Spinal cord (tissue), 10 donors: ENCODE measurements around the gene CASP9. TPM values are rescaled to one million over a fixed set of nuclear protein-coding genes. Genes with fewer than 3 reads are reported as not detected.
"Not testable (repeated sequence)": the region's sequence is repeated elsewhere in the genome, so short reads cannot be mapped to it uniquely, and the experiment has no call there.

ENCODE experiments used
- DNase-seq, 6 donors: peaks; one replicate each; pipeline versions ENCODE4 v3.0.0 to v3.0.0-alpha.2; 2013 to 2015; ENCODE audit warnings: low spot score in 6 of 6, low read depth in 4 of 6
- H3K27ac ChIP-seq: one replicate; pipeline ENCODE4 v1.5.1; 2013; ENCODE audit warnings: low read depth, low read length, control low read depth
- H3K27me3 ChIP-seq: one replicate; pipeline ENCODE4 v1.6.1; 2013; ENCODE audit warnings: low read length; ENCODE audit not compliant: control insufficient read depth, insufficient read depth
- H3K36me3 ChIP-seq: one replicate; pipeline ENCODE4 v1.6.1; 2013; ENCODE audit warnings: low read length; ENCODE audit not compliant: control insufficient read depth, insufficient read depth
- H3K4me1 ChIP-seq: one replicate; pipeline ENCODE4 v1.6.1; 2013; ENCODE audit warnings: low read length; ENCODE audit not compliant: control insufficient read depth, insufficient read depth
- H3K4me3 ChIP-seq: one replicate; pipeline ENCODE4 v1.5.1; 2013; ENCODE audit warnings: low read depth, low read length, control low read depth
- H3K9me3 ChIP-seq: one replicate; pipeline ENCODE4 v1.6.1; 2013; ENCODE audit warnings: low read length; ENCODE audit not compliant: control insufficient read depth, insufficient read depth
- WGBS: methylation state at CpG from one replicate; pipeline ENCODE4 v1.1.5; 2013; ENCODE audit warnings: missing lambda C conversion rate; ENCODE audit not compliant: insufficient coverage; 5-methylcytosine and 5-hydroxymethylcytosine counted together
- polyA plus RNA-seq, 2 donors: library from polyadenylated mRNA; unstranded; fragments of 120-200 nt; gene quantifications; one replicate each; pipeline ENCODE4 v1.2.1, GENCODE V29; 2013; ENCODE audit not compliant: insufficient read length in 2 of 2
- total RNA-seq, 2 donors: library from RNA; depleted of rRNA in 1 of 2; stranded (reverse); fragments of 120-200 nt in 1 of 2; fragments of >200 nt in 1 of 2; gene quantifications; one replicate each; pipeline versions ENCODE4 v1.2.3 to v1.2.4, GENCODE V29; 2013 to 2014
- donor health status: healthy.

Gene CASP9
- total and polyA plus RNA-seq, 4 donors, result 10.3 to 23.7 (median 18.0) TPM

- not testable (repeated sequence) for H3K27me3 ChIP-seq, H3K27ac ChIP-seq, DNase-seq, H3K4me3 ChIP-seq, H3K9me3 ChIP-seq, H3K4me1 ChIP-seq
- peaks cover 25% of the 10 kb centered on the region for H3K36me3 ChIP-seq
- WGBS, result 97% methylated on average over 13 of the region's 17 CpGs
These were observed 37.0 kb downstream of the CASP9 start for GRCh38 chr1:15486844-15487610.

DNA sequence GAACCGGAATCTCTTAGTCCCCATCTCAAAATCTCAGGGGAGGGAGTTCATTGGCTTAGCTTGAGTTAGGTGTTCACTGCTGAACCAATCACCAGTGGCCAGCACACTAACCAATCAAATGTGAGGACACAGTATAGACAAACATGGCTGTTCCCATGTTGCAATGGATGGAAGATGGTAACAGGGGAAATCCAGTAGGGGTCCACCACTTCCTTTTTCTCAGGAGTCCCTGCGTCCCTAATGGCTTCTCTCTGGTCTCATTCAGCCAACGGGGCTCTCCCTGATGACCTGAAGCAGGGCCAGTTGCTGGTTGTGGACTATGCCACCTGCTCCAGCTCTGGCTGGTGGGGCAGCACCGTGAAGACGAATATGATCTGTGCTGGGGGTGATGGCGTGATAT lies 38.4 kb downstream of the CASP9 start:
- Histone ChIP-seq H3K4me1 (peaks cover 7% of the 10 kb centered on the region), H3K9me3 (no peaks in the 10 kb centered on the region), H3K27me3 (no peaks in the 10 kb centered on the region), H3K4me3 (no peak overlapping the region), H3K36me3 (peaks cover 22% of the 10 kb centered on the region), H3K27ac (no peak overlapping the region)
- WGBS, result 91% methylated on average over 4 of the region's 6 CpGs
- no peak for DNase-seq

- H3K36me3 ChIP-seq, result peaks cover 22% of the 10 kb centered on the region
- no CpG with 5 or more reads among the region's 6 CpGs for WGBS
- not testable (repeated sequence) for H3K27me3 ChIP-seq, H3K4me3 ChIP-seq, H3K4me1 ChIP-seq, H3K9me3 ChIP-seq, H3K27ac ChIP-seq, DNase-seq
These were observed 39.6 kb downstream of the CASP9 start for GRCh38 chr1:15484443-15484842.

- DNase-seq, result no peak
- Histone ChIP-seq H3K9me3 (no peaks in the 10 kb centered on the region), H3K36me3 (peaks cover 18% of the 10 kb centered on the region), H3K4me3 (no peak overlapping the region), H3K27ac (no peak overlapping the region), H3K4me1 (peaks cover 2% of the 10 kb centered on the region), H3K27me3 (no peaks in the 10 kb centered on the region)
- WGBS, result 92% methylated on average over 2 of the region's 2 CpGs
These were observed 40.0 kb downstream of the CASP9 start for GRCh38 chr1:15483971-15484370.

DNA sequence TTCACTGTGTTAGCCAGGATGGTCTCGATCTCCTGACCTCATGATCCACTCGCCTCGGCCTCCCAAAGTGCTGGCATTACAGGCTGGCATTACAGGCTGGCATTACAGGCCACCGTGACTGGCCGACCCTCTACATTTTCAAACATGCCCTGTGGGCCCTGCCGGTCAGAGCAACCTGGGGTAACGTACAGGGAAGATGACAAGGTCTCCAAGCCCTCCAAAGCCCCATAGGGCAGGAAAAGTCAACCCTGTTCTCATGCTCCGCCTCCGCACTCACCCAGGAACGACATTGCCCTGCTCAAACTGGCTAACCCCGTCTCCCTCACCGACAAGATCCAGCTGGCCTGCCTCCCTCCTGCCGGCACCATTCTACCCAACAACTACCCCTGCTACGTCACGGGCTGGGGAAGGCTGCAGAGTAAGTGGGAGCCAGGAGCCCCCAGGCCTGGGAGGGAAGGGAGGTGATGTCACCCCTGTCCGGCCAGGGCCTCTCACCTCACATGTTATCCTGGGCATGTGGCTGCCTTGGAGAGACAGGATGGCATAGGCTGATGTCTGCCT lies 41.0 kb downstream of the CASP9 start:
- H3K4me3 ChIP-seq, DNase-seq, H3K27ac ChIP-seq, H3K27me3 ChIP-seq, H3K9me3 ChIP-seq, H3K4me1 ChIP-seq: not testable (repeated sequence)
- WGBS, result 92% methylated on average over 8 of the region's 16 CpGs
- H3K36me3 ChIP-seq, result peaks cover 18% of the 10 kb centered on the region

DNA sequence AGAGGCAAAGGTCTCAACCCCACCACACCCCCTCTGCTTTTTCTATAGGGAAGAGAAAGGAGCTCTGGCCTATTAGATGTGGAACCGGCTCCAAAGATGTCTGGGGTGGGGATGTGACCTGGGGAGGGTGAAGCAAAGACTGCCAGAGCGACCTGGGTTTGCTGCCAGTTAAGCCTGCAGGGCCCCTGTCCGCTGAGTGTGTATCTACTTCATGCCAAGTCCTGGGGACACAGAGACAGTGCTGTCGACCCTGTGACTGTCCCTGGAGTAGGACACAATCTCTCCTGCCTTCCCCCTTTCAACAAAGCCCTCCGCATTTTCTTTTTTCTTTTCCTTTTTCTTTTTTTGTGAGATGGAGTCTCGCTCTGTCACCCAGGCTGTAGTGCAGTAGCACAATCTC lies 41.6 kb downstream of the CASP9 start:
- DNase-seq, H3K4me3 ChIP-seq, H3K9me3 ChIP-seq, H3K4me1 ChIP-seq, H3K27me3 ChIP-seq, H3K27ac ChIP-seq: not testable (repeated sequence)
- peaks cover 18% of the 10 kb centered on the region for H3K36me3 ChIP-seq
- WGBS, result 75% methylated on average over 4 of the region's 6 CpGs

DNA sequence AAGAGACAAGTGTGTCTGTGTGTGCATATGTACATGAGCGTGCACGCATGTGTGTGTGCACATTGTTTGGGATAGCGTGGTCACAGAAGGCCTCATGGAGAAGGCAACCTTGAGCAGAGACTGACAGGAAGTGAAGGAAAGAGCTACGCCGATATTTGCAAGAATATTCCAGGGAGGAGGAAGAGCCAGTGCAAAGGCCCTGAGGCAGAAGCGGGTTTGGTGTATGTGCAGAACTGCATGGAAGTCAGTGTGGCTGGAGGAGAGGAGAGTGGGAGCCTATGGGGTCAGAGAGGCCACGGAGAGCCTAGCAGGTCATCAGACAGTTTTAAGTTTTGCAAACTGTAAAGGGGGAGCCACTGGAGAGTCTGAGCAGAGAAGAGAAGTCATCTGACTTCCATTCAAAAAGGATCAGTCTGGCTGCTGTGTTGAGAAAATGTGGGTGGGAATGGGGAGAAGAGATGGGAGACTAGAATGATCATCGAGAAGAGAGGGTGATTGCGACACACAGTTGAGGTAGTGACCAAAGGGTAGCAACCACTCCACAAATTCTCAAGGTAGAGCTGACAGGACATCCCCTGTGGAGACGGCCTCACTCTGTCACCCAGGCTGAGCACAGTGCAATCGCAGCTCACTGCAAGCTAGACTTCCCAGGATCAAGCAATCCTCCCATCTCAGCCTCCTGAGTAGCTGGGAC lies 44.2 kb downstream of the CASP9 start:
- Histone ChIP-seq H3K4me3 (no peak overlapping the region), H3K4me1 (no peaks in the 10 kb centered on the region), H3K9me3 (no peaks in the 10 kb centered on the region), H3K36me3 (peaks cover 7% of the 10 kb centered on the region), H3K27ac (no peak overlapping the region), H3K27me3 (no peaks in the 10 kb centered on the region)
- no peak for DNase-seq
- WGBS, result 96% methylated on average over 7 of the region's 11 CpGs

DNA sequence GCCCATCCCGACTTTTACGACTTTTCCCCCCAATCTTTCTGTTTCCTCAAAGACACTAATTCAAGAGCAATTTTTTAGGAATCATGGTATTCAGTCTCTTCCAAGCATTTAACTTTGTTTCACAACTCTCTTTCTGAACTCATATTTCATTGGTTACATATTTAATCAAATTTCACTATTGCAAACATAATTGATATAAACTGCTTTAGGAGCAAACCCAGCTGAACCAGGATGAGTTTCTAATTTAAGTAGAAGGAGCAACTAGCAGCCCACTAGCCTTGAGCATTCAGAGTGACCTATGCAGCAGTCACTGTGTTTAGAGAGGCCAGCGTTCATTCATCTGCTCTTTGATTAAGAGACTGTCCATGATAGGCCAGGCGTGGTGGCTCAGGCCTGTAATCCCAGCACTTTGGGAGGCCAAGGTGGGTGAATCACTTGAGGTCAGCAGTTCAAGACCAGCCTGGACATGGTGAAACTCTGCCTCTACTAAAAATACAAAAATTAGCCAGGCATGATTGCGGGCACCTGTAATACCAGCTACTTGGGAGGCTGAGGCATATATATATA lies 46.3 kb downstream of the CASP9 start:
- Histone ChIP-seq H3K27me3 (no peaks in the 10 kb centered on the region), H3K4me3 (no peak overlapping the region), H3K9me3 (no peaks in the 10 kb centered on the region), H3K27ac (no peak overlapping the region), H3K36me3 (no peaks in the 10 kb centered on the region), H3K4me1 (no peaks in the 10 kb centered on the region)
- DNase-seq, result no peak
- 85% methylated on average over 4 of the region's 5 CpGs for WGBS

DNA sequence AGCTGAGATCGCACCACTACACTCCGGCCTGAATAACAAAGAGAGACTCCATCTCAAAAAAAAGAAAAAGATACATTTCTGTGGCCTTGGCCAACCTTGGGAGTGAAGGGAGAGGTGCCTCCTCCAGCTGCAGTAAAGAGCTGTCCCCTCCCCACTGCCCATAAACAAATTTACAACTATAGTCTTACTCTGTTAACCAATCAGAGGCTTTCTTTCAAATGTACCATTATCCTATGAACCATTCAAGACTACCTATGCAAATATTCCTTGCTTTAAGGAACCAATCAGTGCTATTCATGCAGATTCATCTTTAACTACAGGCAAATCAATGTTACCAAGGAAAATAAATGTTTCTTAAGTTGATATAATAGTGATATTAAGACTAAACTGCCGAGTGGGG lies 47.1 kb downstream of the CASP9 start:
- no peaks in the 10 kb centered on the region for H3K27me3 ChIP-seq
- no peaks in the 10 kb centered on the region for H3K4me1 ChIP-seq
- WGBS, result no CpG with 5 or more reads among the region's 3 CpGs
- H3K9me3 ChIP-seq, result no peaks in the 10 kb centered on the region
- DNase-seq, result no peak
- H3K27ac ChIP-seq, result no peak overlapping the region
- no peak overlapping the region for H3K4me3 ChIP-seq
- no peaks in the 10 kb centered on the region for H3K36me3 ChIP-seq
